Lower lobe of right lung (tissue), 2 donors: ENCODE measurements around the gene ZIC2. TPM values are rescaled to one million over a fixed set of nuclear protein-coding genes. Genes with fewer than 3 reads are reported as not detected.
"Not testable (repeated sequence)": the region's sequence is repeated elsewhere in the genome, so short reads cannot be mapped to it uniquely, and the experiment has no call there.

Source experiments
- ATAC-seq, 2 donors: fragments of 200-7000 bp; cut with Tn5 transposase; one replicate each; pipeline ENCODE4 v1.9.1; 2020 to 2022; ENCODE audit warnings: mild to moderate bottlenecking in 2 of 2, moderate library complexity in 2 of 2
- DNase-seq: peaks from one replicate; pipeline ENCODE4 v3.0.0-alpha.2; 2020
- H3K27ac ChIP-seq: fragments of 200-600 bp; one replicate; pipeline ENCODE4 v1.8.0; 2022
- H3K27me3 ChIP-seq: fragments of 200-600 bp; one replicate; pipeline ENCODE4 v1.8.0; 2022; ENCODE audit warnings: low read depth
- H3K36me3 ChIP-seq: fragments of 200-600 bp; one replicate; pipeline ENCODE4 v1.8.0; 2022; ENCODE audit warnings: mild to moderate bottlenecking
- H3K4me1 ChIP-seq: fragments of 200-600 bp; one replicate; pipeline ENCODE4 v1.8.0; 2022
- H3K4me3 ChIP-seq: fragments of 200-600 bp; one replicate; pipeline ENCODE4 v1.8.0; 2022; ENCODE audit warnings: mild to moderate bottlenecking
- H3K9me3 ChIP-seq: fragments of 200-600 bp; one replicate; pipeline ENCODE4 v1.8.0; 2022
- CTCF ChIP-seq: fragments of 200-600 bp; IDR thresholded peaks from one replicate; pipeline ENCODE4 v1.8.0; 2022; ENCODE audit warnings: antibody characterized with exemption, mild to moderate bottlenecking
- intact Hi-C: fragments of 100-400 bp; cut with DNase I; formaldehyde crosslinking; loops from one replicate; pipeline ENCODE4 v1.11.0; 2022
- total RNA-seq: library from RNA; stranded (reverse); fragmentation: NEBNext Ultra II Directional; extraction: Animal tissue kit (Norgen Biotek cat#: 25700); gene quantifications from one replicate; pipeline ENCODE4 v1.2.1, GENCODE V29; 2021
- donor health status: DM: no; HTN: yes; CAD: no; lungs with severe emphysema.

ZIC2 gene
- total RNA-seq, 1 donor from 2014 or later = not detected

GRCh38 chr13:100019780-100020356, 38.3 kb downstream of the ZIC2 start:
- TF ChIP-seq CTCF = no peak
- no peak overlapping the region for H3K4me3 ChIP-seq
- no peak for ATAC-seq

GRCh38 chr13:100022798-100023197, 41.2 kb downstream of the ZIC2 start:
- H3K4me3 ChIP-seq = no peak overlapping the region
- H3K4me1 ChIP-seq = no peaks in the 10 kb centered on the region
- intact Hi-C loops = no loop called here
- ATAC-seq (no peak), DNase-seq (no peak)
- no peaks in the 10 kb centered on the region for H3K36me3 ChIP-seq
- no peak overlapping the region for H3K27ac ChIP-seq
- no peaks in the 10 kb centered on the region for H3K27me3 ChIP-seq
- no peaks in the 10 kb centered on the region for H3K9me3 ChIP-seq
- TF ChIP-seq CTCF = no peak

More at GRCh38 chr13:100019780-100020356, 38.3 kb downstream of the ZIC2 start:
- Histone ChIP-seq H3K4me1 (no peaks in the 10 kb centered on the region), H3K36me3 (no peaks in the 10 kb centered on the region), H3K27me3 (no peaks in the 10 kb centered on the region), H3K9me3 (no peaks in the 10 kb centered on the region), H3K27ac (no peak overlapping the region)
- DNase-seq = no peak
- intact Hi-C loops = no loop called here

- DNase-seq (no peak), ATAC-seq (no peak)
- intact Hi-C loops = no loop called here
- no peak for TF ChIP-seq CTCF
- H3K27ac ChIP-seq = no peak overlapping the region
- H3K4me3 ChIP-seq = no peak overlapping the region
- H3K4me1 ChIP-seq = no peaks in the 10 kb centered on the region
- no peaks in the 10 kb centered on the region for H3K36me3 ChIP-seq
- H3K27me3 ChIP-seq = no peaks in the 10 kb centered on the region
- no peaks in the 10 kb centered on the region for H3K9me3 ChIP-seq
Observed at GRCh38 chr13:100024023-100024422, 42.4 kb downstream of the ZIC2 start.

- DNase-seq = no peak
- Histone ChIP-seq H3K27me3 (peaks cover 4% of the 10 kb centered on the region), H3K27ac (no peak overlapping the region), H3K4me3 (no peak overlapping the region), H3K36me3 (no peaks in the 10 kb centered on the region), H3K9me3 (no peaks in the 10 kb centered on the region), H3K4me1 (no peaks in the 10 kb centered on the region)
- no peak for TF ChIP-seq CTCF
- intact Hi-C loops = no loop called here
- no peak for ATAC-seq
Observed at GRCh38 chr13:100029933-100030332, 48.3 kb downstream of the ZIC2 start.

GRCh38 chr13:100032642-100033041, 51.1 kb downstream of the ZIC2 start:
- DNase-seq, H3K27ac ChIP-seq, H3K9me3 ChIP-seq, intact Hi-C loops, H3K36me3 ChIP-seq, H3K4me3 ChIP-seq, ATAC-seq, H3K27me3 ChIP-seq, H3K4me1 ChIP-seq: not testable (repeated sequence)

GRCh38 chr13:100035936-100036335, 54.4 kb downstream of the ZIC2 start:
- no peak for ATAC-seq
- Histone ChIP-seq H3K36me3 (no peaks in the 10 kb centered on the region), H3K9me3 (no peaks in the 10 kb centered on the region), H3K4me1 (no peaks in the 10 kb centered on the region), H3K27me3 (peaks cover 4% of the 10 kb centered on the region), H3K27ac (no peak overlapping the region), H3K4me3 (no peak overlapping the region)
- intact Hi-C loops = no loop called here
- no peak for TF ChIP-seq CTCF
- DNase-seq = no peak

Other genes starting within 250 kb of the ZIC2 start
- not detected for gene ZIC5, start 10.0 kb upstream of the ZIC2 start, total RNA-seq
- 37.8 TPM for gene PCCA, start 107.3 kb downstream of the ZIC2 start, total RNA-seq